Gastroesophageal sphincter (tissue), 4 donors: Measurements from ENCODE around the gene FN1. TPM values are rescaled to one million over a fixed set of nuclear protein-coding genes. Genes with fewer than 3 reads are reported as not detected.

Experiments used
- total RNA-seq, 4 donors: library from RNA; depleted of rRNA; stranded (reverse); fragments of >200 nt; gene quantifications; one replicate each; pipeline ENCODE4 v1.1.0, GENCODE V29; 2016

FN1 gene
- total RNA-seq, 4 donors from 2014 or later = 1,699 to 4,986 (median 1,920) TPM

Other genes with a start within 250 kb of the FN1 start
- 10 to 100 TPM; 29.3 to 45.6 (median 38.9) TPM for gene ATIC, start 124.0 kb downstream of the FN1 start, total RNA-seq